ENCODE measurements around the gene RBBP4. TPM values are rescaled to one million over a fixed set of nuclear protein-coding genes. Genes with fewer than 3 reads are reported as not detected.
A peak's percentile ranks its signal among the peaks of the same experiment; 100 is the strongest.
"Not testable (repeated sequence)": the region's sequence is repeated elsewhere in the genome, so short reads cannot be mapped to it uniquely, and the experiment has no call there.

The RBBP4 gene
- total RNA-seq, 1 experiment from 2014 or later, result 437 TPM

DNA sequence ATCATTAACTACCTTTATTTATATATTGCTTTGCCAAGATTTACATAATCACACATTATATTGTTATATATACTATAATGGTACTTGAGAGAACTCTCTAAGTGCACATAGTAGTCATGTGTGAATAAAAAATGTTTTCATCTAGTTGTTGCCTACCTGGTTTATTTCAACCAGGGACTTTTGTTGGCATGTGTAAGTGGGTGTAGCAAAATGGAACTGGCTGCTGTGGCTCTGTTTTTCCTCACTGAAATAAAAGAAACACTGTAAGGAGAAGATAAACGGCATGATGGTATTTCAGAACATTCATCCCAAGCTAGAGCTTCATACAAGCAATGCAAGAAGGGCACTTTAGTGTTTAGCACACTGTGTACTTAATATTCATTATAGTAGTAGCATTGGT, 14.9 kb downstream of the RBBP4 start:
- DNase-seq, result no peak
- no peaks in the 10 kb centered on the region for H3K27me3 ChIP-seq
- no peaks in the 10 kb centered on the region for H3K4me1 ChIP-seq
- H3K36me3 ChIP-seq, result peaks cover 89% of the 10 kb centered on the region
- H3K27ac ChIP-seq, result no peak overlapping the region
- H3K9me3 ChIP-seq (replicated peaks), result no peaks in the 10 kb centered on the region
- no peak overlapping the region for H3K4me3 ChIP-seq

DNA sequence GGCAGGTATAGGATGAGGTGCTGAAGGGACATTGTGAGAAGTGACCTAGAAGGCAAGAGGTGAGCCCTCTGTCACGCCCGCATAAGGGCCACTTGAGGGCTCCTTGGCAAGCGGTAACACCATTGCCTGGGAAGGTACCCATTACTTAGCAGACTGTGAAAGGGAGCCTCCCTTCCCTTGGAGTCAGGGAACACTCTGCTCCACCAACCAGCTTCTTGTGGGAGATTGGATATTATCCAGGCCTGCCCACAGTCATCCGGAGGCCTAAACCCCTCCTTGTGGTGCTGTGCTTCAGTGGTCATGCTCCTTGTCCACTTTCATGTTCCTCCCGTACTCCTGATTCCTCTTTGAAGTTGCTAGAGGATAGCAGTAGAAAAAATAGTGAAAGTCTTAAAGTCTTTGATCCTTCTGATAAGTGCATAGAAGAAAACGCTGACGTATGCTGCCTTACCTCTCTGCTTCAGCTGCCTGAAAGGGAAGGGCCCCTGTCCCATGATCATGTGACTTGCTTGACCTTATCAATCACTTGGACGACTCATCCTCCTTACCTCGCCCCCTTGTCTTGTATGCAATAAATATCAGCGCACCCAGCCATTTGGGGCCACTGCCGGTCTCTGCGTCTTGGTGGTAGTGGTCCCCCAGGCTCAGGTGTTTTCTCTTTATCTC, 16.0 kb downstream of the RBBP4 start:
- H3K4me1 ChIP-seq, result no peaks in the 10 kb centered on the region
- no peak overlapping the region for H3K4me3 ChIP-seq
- H3K27ac ChIP-seq, result no peak overlapping the region
- peaks cover 90% of the 10 kb centered on the region for H3K36me3 ChIP-seq
- no peaks in the 10 kb centered on the region for H3K9me3 ChIP-seq (replicated peaks)
- DNase-seq, result no peak
- no peaks in the 10 kb centered on the region for H3K27me3 ChIP-seq

DNA sequence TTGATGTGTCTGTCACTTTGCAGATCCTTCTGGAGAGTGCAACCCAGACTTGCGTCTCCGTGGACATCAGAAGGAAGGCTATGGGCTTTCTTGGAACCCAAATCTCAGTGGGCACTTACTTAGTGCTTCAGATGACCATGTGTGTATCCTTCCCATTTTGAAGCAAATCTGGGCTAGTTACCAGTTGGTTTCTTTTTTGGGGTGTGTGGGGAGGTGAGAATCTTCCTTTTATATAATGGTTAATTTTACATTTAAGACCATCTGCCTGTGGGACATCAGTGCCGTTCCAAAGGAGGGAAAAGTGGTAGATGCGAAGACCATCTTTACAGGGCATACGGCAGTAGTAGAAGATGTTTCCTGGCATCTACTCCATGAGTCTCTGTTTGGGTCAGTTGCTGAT, 17.7 kb downstream of the RBBP4 start:
- not testable (repeated sequence) for H3K9me3 ChIP-seq (replicated peaks); H3K4me1 ChIP-seq; DNase-seq; H3K4me3 ChIP-seq; H3K27ac ChIP-seq; H3K27me3 ChIP-seq
- peaks cover 92% of the 10 kb centered on the region for H3K36me3 ChIP-seq

DNA sequence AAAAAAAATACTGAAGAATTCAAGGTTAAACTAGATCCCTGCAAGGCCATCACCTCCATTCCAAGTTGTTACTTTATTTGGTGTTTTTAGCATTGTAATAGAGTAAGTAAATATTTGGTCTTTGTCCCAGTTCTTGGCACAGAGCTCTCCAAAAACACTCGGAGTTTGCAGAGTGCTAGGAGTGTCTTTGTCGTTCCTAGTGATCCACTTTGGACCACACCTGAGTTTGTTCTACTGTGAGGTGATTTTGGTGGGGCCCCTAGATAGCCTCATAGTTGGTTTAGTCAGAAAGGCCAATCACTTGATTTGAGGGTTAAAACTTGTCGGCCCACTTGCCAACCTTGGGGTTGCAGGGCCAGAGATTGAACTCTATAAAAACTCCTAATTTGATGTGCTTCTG, 25.9 kb downstream of the RBBP4 start:
- Histone ChIP-seq H3K9me3 (replicated peaks) (no peaks in the 10 kb centered on the region), H3K4me1 (no peaks in the 10 kb centered on the region), H3K27ac (no peak overlapping the region), H3K36me3 (peaks cover 91% of the 10 kb centered on the region), H3K27me3 (no peaks in the 10 kb centered on the region), H3K4me3 (no peak overlapping the region)
- DNase-seq, result no peak

DNA sequence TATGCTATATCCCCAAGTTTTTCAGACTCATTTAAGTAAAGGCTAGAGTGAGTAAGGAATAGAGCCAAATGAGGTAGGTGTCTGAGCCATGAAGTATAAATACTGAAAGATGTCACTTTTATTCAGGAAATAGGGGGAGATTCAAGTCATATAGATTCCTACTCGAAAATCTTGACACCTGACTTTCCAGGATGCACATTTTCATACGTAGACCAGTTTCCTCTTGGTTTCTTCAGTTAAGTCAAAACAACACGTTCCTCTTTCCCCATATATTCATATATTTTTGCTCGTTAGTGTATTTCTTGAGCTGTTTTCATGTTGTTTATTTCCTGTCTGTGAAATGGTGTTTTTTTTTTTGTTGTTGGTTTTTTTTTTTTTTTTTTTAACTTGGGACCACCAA, 29.0 kb downstream of the RBBP4 start:
- peaks cover 90% of the 10 kb centered on the region for H3K36me3 ChIP-seq
- not testable (repeated sequence) for H3K4me3 ChIP-seq; H3K27ac ChIP-seq; H3K4me1 ChIP-seq; H3K9me3 ChIP-seq (replicated peaks); DNase-seq; H3K27me3 ChIP-seq

DNA sequence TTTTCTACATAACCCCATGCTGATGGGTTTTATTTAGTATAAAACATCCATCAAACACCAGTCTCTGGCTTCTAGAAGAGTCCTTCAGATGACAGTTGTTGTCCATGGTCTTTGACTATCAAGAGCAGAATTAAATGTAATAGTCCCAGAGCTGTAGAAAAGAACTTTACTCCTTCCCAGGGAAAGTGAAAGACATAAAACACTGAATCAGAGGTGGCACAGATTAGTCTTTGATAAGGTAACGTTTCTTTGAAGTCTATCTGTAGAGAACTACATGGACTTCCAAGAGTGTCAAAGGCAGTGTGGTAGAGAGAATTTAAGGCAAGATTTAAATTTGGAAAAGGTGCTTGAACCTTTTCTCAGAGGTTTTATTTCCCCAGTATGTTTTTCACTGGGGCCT, 29.6 kb downstream of the RBBP4 start:
- Histone ChIP-seq H3K27ac (no peak overlapping the region), H3K27me3 (no peaks in the 10 kb centered on the region), H3K36me3 (peaks cover 89% of the 10 kb centered on the region), H3K9me3 (replicated peaks) (no peaks in the 10 kb centered on the region), H3K4me1 (no peaks in the 10 kb centered on the region), H3K4me3 (no peak overlapping the region)
- no peak for DNase-seq

DNA sequence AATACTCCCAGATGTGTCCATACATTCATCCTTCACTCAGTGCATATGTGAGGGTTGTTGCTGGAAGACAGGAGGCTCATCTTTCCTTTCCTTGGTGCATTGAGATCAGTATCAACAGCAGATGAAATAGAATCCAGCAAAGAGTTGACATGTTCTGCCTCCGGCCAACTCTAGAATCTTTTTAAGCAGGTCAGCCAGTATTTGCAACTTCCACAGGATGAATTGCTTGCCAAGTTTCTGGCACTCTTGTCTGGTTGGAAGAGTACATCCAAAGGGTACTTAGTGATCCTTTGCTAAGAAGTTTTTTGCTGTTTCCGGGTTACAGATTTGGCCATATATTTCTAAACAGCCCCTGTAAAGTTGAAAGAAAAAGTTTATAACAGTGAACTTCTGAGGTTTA, 30.5 kb downstream of the RBBP4 start:
- peaks cover 91% of the 10 kb centered on the region for H3K36me3 ChIP-seq
- DNase-seq, result no peak
- no peak overlapping the region for H3K27ac ChIP-seq
- no peaks in the 10 kb centered on the region for H3K9me3 ChIP-seq (replicated peaks)
- no peaks in the 10 kb centered on the region for H3K4me1 ChIP-seq
- H3K4me3 ChIP-seq, result no peak overlapping the region
- no peaks in the 10 kb centered on the region for H3K27me3 ChIP-seq

DNA sequence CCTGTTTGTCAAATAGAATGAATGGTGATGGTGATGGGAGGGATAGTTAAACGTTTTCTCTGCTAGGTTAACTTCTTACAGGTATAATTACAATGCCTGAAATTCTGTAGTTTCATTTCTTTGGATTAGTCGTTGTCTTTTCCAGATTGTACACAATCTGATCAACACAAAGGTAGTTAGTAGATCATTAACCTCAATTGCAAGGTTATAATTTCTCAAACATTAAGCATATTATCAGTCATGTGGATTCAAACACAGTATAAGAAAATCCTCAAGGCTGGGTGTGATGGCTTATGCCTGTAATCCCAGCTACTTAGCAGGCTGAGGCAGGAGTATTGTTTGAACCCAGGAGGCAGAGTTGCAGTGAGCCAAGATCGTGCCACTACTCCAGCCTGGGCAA, 31.0 kb downstream of the RBBP4 start:
- Histone ChIP-seq H3K27ac (no peak overlapping the region), H3K4me3 (no peak overlapping the region), H3K9me3 (replicated peaks) (no peaks in the 10 kb centered on the region), H3K4me1 (no peaks in the 10 kb centered on the region), H3K36me3 (peaks cover 88% of the 10 kb centered on the region), H3K27me3 (no peaks in the 10 kb centered on the region)
- DNase-seq, result no peak

DNA sequence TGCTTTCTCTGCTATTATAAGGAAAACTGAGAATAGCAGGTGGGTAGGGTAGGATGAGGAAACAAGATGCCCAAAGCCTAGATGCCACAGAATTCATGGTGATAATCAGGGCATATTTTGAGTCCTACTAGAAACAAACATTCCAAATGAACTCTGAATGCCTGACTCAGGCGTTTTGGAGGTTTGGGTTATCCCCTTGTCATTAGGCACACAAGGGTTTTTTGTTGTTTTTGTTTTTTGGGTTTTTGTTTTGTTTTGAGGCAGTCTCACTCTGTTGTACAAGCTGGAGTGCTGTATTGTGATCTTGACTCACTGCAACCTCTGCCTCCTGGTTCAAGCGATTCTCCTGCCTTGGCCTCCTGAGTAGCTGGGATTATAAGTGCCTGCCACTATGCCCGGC, 32.4 kb downstream of the RBBP4 start:
- no peak for DNase-seq
- Histone ChIP-seq H3K4me1 (no peaks in the 10 kb centered on the region), H3K9me3 (replicated peaks) (no peaks in the 10 kb centered on the region), H3K36me3 (peaks cover 78% of the 10 kb centered on the region), H3K4me3 (no peak overlapping the region), H3K27ac (no peak overlapping the region), H3K27me3 (no peaks in the 10 kb centered on the region)

DNA sequence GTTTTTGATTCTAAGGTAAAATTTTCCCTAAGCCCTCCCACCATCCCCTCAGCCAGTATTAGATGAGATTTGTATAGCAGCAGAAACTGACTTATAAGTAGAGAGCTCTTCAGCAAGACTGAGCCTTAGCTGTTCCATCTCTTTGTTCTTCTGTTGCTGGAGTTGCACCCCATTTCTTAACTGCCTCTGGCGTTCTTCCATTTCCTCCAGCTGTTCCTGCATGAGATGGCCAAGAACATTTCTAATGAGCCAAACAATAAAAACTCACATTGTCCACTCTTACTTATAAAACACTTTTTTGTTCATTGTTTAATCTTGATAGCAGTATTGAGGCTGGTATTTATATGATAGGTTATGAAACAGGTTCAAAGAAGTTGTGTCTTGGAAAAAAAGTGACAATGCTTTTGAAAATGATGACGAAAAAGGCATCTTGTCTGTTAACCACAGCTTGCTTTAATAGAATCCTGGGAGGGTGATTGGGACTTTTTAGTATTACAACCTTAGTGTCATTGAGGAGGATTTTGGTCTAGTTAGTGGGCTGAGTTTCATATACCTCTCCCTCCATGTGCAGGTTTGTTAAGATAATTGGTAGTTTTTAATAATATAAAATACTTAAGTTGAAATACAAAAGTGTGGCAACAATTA, 33.3 kb downstream of the RBBP4 start:
- H3K9me3 ChIP-seq (replicated peaks), result no peaks in the 10 kb centered on the region
- no peaks in the 10 kb centered on the region for H3K4me1 ChIP-seq
- H3K27ac ChIP-seq, result no peak overlapping the region
- peaks cover 69% of the 10 kb centered on the region for H3K36me3 ChIP-seq
- no peak overlapping the region for H3K4me3 ChIP-seq
- no peaks in the 10 kb centered on the region for H3K27me3 ChIP-seq
- DNase-seq, result no peak

DNA sequence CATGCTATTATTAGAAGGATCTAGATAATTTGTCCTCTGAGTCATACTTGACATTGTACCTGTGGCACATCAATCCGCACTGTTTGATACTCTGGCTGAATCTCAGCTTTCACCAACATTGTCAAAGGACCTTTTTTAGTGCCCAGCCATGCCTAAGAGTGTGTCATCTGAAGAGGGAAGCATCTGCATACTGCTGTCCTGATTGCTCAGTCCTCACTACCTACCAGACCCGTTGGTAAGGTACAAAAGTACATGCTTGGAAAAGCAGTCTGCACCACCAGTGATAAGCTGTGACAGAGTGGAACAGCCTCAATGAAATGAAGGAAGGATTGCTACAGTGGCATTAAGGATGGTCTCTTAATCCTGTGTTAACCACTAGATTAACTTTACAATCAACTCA, 34.5 kb downstream of the RBBP4 start:
- no peaks in the 10 kb centered on the region for H3K9me3 ChIP-seq (replicated peaks)
- no peak for DNase-seq
- H3K4me3 ChIP-seq, result no peak overlapping the region
- no peaks in the 10 kb centered on the region for H3K4me1 ChIP-seq
- no peaks in the 10 kb centered on the region for H3K27me3 ChIP-seq
- peaks cover 62% of the 10 kb centered on the region for H3K36me3 ChIP-seq
- H3K27ac ChIP-seq, result no peak overlapping the region

DNA sequence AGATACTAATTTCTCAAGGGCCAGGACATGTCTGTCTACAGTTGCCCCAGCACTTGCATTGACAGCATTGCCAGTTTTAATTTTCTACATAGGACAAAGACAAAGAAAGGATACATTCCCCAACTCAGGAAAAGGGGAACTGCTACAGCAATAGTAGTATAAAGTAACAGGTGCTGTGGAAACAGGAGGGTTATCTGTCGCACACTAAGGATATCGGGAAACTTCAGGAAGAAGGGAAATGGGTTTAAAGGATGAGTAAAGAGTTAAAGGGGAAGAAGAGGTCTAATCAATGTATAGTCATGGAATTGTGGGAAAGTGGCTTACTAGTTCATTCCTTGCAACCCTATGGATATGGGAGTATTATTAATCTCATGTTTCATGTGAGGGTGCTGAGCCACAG, 35.4 kb downstream of the RBBP4 start:
- Histone ChIP-seq H3K9me3 (replicated peaks) (no peaks in the 10 kb centered on the region), H3K27me3 (no peaks in the 10 kb centered on the region), H3K4me1 (no peaks in the 10 kb centered on the region), H3K4me3 (no peak overlapping the region), H3K36me3 (peaks cover 53% of the 10 kb centered on the region), H3K27ac (no peak overlapping the region)
- no peak for DNase-seq

DNA sequence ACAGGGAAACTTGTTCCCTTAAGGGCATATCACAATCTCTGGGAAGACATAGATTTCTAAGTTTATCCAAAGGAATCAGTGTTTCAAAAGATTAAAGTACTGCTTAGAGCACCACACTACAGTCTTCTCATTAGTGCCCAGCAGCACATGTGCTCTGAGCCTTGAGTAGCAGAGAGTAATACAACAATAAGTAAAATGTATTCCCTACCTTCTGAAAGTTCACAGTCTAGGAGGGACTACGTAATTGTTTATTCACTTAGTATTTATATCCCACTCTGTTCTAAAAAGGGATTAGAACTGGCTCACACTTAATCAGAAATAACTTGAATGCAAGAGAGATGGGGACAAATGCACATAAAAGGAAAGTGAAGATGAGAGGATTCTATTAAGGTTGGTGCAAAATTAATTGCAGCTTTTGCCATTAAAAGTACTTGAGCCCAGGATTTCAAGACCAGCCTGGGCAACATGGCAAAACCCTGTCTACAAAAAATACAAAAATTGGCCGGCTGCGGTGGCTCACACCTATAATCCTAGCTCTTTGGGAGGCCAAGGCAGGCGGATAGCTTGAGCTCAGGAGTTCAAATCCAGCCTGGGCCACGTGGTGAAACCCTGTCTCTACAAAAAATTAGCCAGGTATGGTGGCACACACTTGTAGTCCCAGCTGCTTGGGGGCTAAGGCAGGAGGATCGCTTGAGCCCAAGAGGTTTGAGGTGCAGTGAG, 42.6 kb downstream of the RBBP4 start:
- no peaks in the 10 kb centered on the region; the same call in 1 of the 2 replicates for H3K36me3 ChIP-seq
- peaks cover 5% of the 10 kb centered on the region; the same call in 1 of the 2 replicates for H3K4me1 ChIP-seq

DNA sequence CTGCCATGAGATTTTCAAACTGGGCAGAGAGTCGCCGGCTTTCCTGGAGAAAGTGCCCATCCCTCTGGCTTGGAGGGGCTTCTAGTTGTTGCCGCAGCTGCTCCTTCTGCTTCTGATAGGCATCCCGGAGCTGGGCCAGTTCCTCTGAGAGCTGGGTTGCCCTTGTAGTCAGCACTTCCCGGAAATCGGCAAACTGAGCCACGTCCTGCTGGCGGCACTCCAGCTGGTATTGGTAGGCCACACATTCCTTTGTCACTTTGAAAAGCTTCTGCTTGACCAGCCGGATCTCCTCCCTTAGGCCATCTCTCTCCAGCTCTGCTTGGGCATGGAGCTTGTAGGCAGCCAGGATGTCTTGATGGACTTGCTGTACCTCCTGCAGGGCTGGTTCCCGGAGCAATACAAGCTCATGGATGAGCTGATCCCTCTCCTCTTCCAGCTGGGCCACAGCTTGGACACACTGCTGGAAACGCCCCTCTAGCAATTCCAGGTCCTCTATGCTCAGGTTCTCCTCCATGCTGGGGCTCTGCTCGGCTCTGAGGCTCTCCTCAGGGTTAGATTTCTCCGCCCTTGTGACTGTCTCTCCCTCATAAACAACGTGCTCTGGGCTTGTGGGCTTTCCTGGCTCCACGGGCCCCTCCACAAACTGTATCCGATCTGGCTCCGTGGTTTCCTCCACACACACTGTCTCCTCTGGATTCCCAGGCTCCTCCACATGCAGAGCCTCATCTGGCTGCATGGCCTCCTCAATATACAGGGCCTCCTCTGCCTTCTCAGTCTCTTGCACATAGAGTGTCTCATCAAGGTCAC, 44.3 kb downstream of the RBBP4 start:
- DNase-seq, result peak; percentile 45 to 52
- H3K4me3 ChIP-seq, result no peak overlapping the region
- H3K4me1 ChIP-seq, result peaks cover 5% of the 10 kb centered on the region; the same call in 1 of the 2 replicates
- H3K9me3 ChIP-seq (replicated peaks), result no peaks in the 10 kb centered on the region
- no peaks in the 10 kb centered on the region; the same call in 1 of the 2 replicates for H3K36me3 ChIP-seq
- H3K27me3 ChIP-seq, result no peaks in the 10 kb centered on the region
- H3K27ac ChIP-seq, result no peak overlapping the region

More for the DNA sequence above, 42.6 kb downstream of the RBBP4 start:
- H3K27ac ChIP-seq, result no peak overlapping the region
- H3K4me3 ChIP-seq, result no peak overlapping the region
- H3K27me3 ChIP-seq, result no peaks in the 10 kb centered on the region
- DNase-seq, result no peak
- no peaks in the 10 kb centered on the region for H3K9me3 ChIP-seq (replicated peaks)

DNA sequence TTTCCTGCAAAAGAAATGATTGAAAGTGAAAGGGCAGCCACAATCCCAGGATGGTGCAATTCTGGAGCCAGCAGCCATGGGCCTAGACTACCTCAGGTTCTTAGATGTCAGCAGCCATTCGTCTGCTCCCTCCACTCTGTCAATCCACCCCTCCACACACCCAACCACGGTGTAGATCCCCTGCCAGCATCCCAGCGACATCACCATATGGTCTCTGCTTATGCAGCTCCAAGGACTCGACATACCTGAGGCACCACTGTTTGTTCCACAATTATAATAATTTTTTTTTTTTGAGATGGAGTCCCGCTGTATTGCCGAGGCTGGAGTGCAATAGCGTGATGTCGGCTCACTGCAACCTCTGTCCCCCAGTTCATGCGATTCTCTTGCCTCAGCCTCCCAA, 45.0 kb downstream of the RBBP4 start:
- H3K9me3 ChIP-seq (replicated peaks), result no peaks in the 10 kb centered on the region
- DNase-seq, result no peak

More for the DNA sequence above, 45.0 kb downstream of the RBBP4 start:
- Histone ChIP-seq H3K4me3 (no peak overlapping the region), H3K4me1 (peaks cover 5% of the 10 kb centered on the region; the same call in 1 of the 2 replicates), H3K36me3 (no peaks in the 10 kb centered on the region), H3K27me3 (no peaks in the 10 kb centered on the region), H3K27ac (no peak overlapping the region)
